ENCODE data around the gene CASKIN1.
A peak's percentile ranks its signal among the peaks of the same experiment; 100 is the strongest.

CASKIN1 gene

GRCh38 chr16:2152695-2153506 is 43.5 kb downstream of the CASKIN1 start:
- H4K8ac ChIP-seq (ENCODE audit: low read depth, low read length) = peak overlapping the region; percentile 13
- H3K4ac ChIP-seq (ENCODE audit: low read depth, low read length) = peak overlapping the region; percentile 44
- no peak overlapping the region for H3K23ac ChIP-seq (ENCODE audit: low read length)
- DNase-seq = no peak
- H4K91ac ChIP-seq (ENCODE audit: low read depth, low read length) = no peak overlapping the region
- no peak overlapping the region for H2AFZ ChIP-seq (ENCODE audit: insufficient read depth, low read length, poor library complexity)
- peak overlapping the region; percentile 98 for H3K4me3 ChIP-seq (ENCODE audit: low read depth, low read length)
- peaks cover 2% of the 10 kb centered on the region for H3K9me3 ChIP-seq (ENCODE audit: insufficient read depth, low read depth, low read length)
- peaks cover 43 to 51% of the 10 kb centered on the region in 2 experiments for H3K4me1 ChIP-seq (ENCODE audit: control insufficient read depth in 1 of 2, insufficient read depth in 2 of 2, low read length in 2 of 2)
- WGBS (ENCODE audit: extremely low coverage, insufficient coverage, insufficient read length) = no CpG with 5 or more reads among the region's 25 CpGs
- peak overlapping the region; percentile 86 for H3K9ac ChIP-seq (ENCODE audit: low read length)
- H3K36me3 ChIP-seq (ENCODE audit: control insufficient read depth in 1 of 2, insufficient read depth in 2 of 2, low read length in 2 of 2) = peaks cover 24 to 27% of the 10 kb centered on the region in 2 experiments
- peak overlapping the region; percentile 12 for H3K18ac ChIP-seq (ENCODE audit: low read length)
- H3K27me3 ChIP-seq (ENCODE audit: insufficient read depth, low read length) = no peaks in the 10 kb centered on the region
- H3K4me2 ChIP-seq (ENCODE audit: low read length) = peak overlapping the region; percentile 90
- peak overlapping the region; percentile 29 for H3K27ac ChIP-seq (ENCODE audit: low read depth, low read length)
- peak overlapping the region; percentile 14 for H2BK120ac ChIP-seq (ENCODE audit: insufficient read depth, low read length, poor library complexity)
- H3K14ac ChIP-seq (ENCODE audit: low read length) = peak overlapping the region; percentile 38
- peak overlapping the region; percentile 31 for H4K12ac ChIP-seq (ENCODE audit: low read depth, low read length)
- H2BK12ac ChIP-seq (ENCODE audit: low read length) = no peak overlapping the region
- H3K79me1 ChIP-seq (ENCODE audit: low read length) = peaks cover 20% of the 10 kb centered on the region
- H2AK5ac ChIP-seq (ENCODE audit: low read length) = no peak overlapping the region
- no peak overlapping the region for H2BK5ac ChIP-seq (ENCODE audit: low read depth, low read length, poor library complexity)
- H3K79me2 ChIP-seq (ENCODE audit: control insufficient read depth, insufficient read depth, low read length, poor library complexity) = peaks cover 38% of the 10 kb centered on the region

GRCh38 chr16:2151188-2152091 is 45.0 kb downstream of the CASKIN1 start:
- no peak overlapping the region for H3K14ac ChIP-seq (ENCODE audit: low read length)
- no peak overlapping the region for H3K4ac ChIP-seq (ENCODE audit: low read depth, low read length)
- peaks cover 2% of the 10 kb centered on the region for H3K9me3 ChIP-seq (ENCODE audit: insufficient read depth, low read depth, low read length)
- peaks cover 25% of the 10 kb centered on the region for H3K79me2 ChIP-seq (ENCODE audit: control insufficient read depth, insufficient read depth, low read length, poor library complexity)
- no peak overlapping the region for H2BK12ac ChIP-seq (ENCODE audit: low read length)
- no peak overlapping the region for H2BK5ac ChIP-seq (ENCODE audit: low read depth, low read length, poor library complexity)
- no peak overlapping the region for H2AFZ ChIP-seq (ENCODE audit: insufficient read depth, low read length, poor library complexity)
- H4K91ac ChIP-seq (ENCODE audit: low read depth, low read length) = no peak overlapping the region
- peaks cover 36 to 44% of the 10 kb centered on the region in 2 experiments for H3K4me1 ChIP-seq (ENCODE audit: control insufficient read depth in 1 of 2, insufficient read depth in 2 of 2, low read length in 2 of 2)
- DNase-seq = no peak
- peaks cover 20% of the 10 kb centered on the region for H3K79me1 ChIP-seq (ENCODE audit: low read length)
- H4K12ac ChIP-seq (ENCODE audit: low read depth, low read length) = no peak overlapping the region
- no CpG with 5 or more reads among the region's 13 CpGs for WGBS (ENCODE audit: extremely low coverage, insufficient coverage, insufficient read length)
- H4K8ac ChIP-seq (ENCODE audit: low read depth, low read length) = no peak overlapping the region
- H2AK5ac ChIP-seq (ENCODE audit: low read length) = no peak overlapping the region
- peaks cover 22 to 24% of the 10 kb centered on the region in 2 experiments for H3K36me3 ChIP-seq (ENCODE audit: control insufficient read depth in 1 of 2, insufficient read depth in 2 of 2, low read length in 2 of 2)
- peak overlapping the region; percentile 4 for H3K18ac ChIP-seq (ENCODE audit: low read length)
- no peak overlapping the region for H3K27ac ChIP-seq (ENCODE audit: low read depth, low read length)
- no peak overlapping the region for H2BK120ac ChIP-seq (ENCODE audit: insufficient read depth, low read length, poor library complexity)
- H3K23ac ChIP-seq (ENCODE audit: low read length) = no peak overlapping the region
- H3K4me2 ChIP-seq (ENCODE audit: low read length) = peak overlapping the region; percentile 23
- no peak overlapping the region for H3K9ac ChIP-seq (ENCODE audit: low read length)
- H3K27me3 ChIP-seq (ENCODE audit: insufficient read depth, low read length) = no peaks in the 10 kb centered on the region
- H3K4me3 ChIP-seq (ENCODE audit: low read depth, low read length) = no peak overlapping the region

GRCh38 chr16:2150418-2151187 is 45.8 kb downstream of the CASKIN1 start:
- H3K79me1 ChIP-seq (ENCODE audit: low read length) = peaks cover 16% of the 10 kb centered on the region
- H3K27ac ChIP-seq (ENCODE audit: low read depth, low read length) = no peak overlapping the region
- peaks cover 19% of the 10 kb centered on the region for H3K79me2 ChIP-seq (ENCODE audit: control insufficient read depth, insufficient read depth, low read length, poor library complexity)
- no peak overlapping the region for H3K4ac ChIP-seq (ENCODE audit: low read depth, low read length)
- peaks cover 22 to 24% of the 10 kb centered on the region in 2 experiments for H3K36me3 ChIP-seq (ENCODE audit: control insufficient read depth in 1 of 2, insufficient read depth in 2 of 2, low read length in 2 of 2)
- H3K9me3 ChIP-seq (ENCODE audit: insufficient read depth, low read depth, low read length) = peaks cover 2% of the 10 kb centered on the region
- H3K4me3 ChIP-seq (ENCODE audit: low read depth, low read length) = no peak overlapping the region
- no peak overlapping the region for H2BK5ac ChIP-seq (ENCODE audit: low read depth, low read length, poor library complexity)
- no peak overlapping the region for H3K9ac ChIP-seq (ENCODE audit: low read length)
- no peak overlapping the region for H2AFZ ChIP-seq (ENCODE audit: insufficient read depth, low read length, poor library complexity)
- H3K4me2 ChIP-seq (ENCODE audit: low read length) = no peak overlapping the region
- H3K27me3 ChIP-seq (ENCODE audit: insufficient read depth, low read length) = no peaks in the 10 kb centered on the region
- no peak overlapping the region for H3K14ac ChIP-seq (ENCODE audit: low read length)
- H2AK5ac ChIP-seq (ENCODE audit: low read length) = no peak overlapping the region
- H3K23ac ChIP-seq (ENCODE audit: low read length) = no peak overlapping the region
- H3K18ac ChIP-seq (ENCODE audit: low read length) = no peak overlapping the region
- no peak overlapping the region for H4K91ac ChIP-seq (ENCODE audit: low read depth, low read length)
- DNase-seq = no peak
- no peak overlapping the region for H4K8ac ChIP-seq (ENCODE audit: low read depth, low read length)
- peaks cover 36 to 43% of the 10 kb centered on the region in 2 experiments for H3K4me1 ChIP-seq (ENCODE audit: control insufficient read depth in 1 of 2, insufficient read depth in 2 of 2, low read length in 2 of 2)
- WGBS (ENCODE audit: extremely low coverage, insufficient coverage, insufficient read length) = no CpG with 5 or more reads among the region's 18 CpGs
- no peak overlapping the region for H2BK120ac ChIP-seq (ENCODE audit: insufficient read depth, low read length, poor library complexity)
- H2BK12ac ChIP-seq (ENCODE audit: low read length) = no peak overlapping the region
- H4K12ac ChIP-seq (ENCODE audit: low read depth, low read length) = no peak overlapping the region
